ENCODE results near the gene KRTAP3-3. TPM values are rescaled to one million over a fixed set of nuclear protein-coding genes. Genes with fewer than 3 reads are reported as not detected.

KRTAP3-3 gene
- total RNA-seq, 1 donor from 2014 or later, result not detected

DNA sequence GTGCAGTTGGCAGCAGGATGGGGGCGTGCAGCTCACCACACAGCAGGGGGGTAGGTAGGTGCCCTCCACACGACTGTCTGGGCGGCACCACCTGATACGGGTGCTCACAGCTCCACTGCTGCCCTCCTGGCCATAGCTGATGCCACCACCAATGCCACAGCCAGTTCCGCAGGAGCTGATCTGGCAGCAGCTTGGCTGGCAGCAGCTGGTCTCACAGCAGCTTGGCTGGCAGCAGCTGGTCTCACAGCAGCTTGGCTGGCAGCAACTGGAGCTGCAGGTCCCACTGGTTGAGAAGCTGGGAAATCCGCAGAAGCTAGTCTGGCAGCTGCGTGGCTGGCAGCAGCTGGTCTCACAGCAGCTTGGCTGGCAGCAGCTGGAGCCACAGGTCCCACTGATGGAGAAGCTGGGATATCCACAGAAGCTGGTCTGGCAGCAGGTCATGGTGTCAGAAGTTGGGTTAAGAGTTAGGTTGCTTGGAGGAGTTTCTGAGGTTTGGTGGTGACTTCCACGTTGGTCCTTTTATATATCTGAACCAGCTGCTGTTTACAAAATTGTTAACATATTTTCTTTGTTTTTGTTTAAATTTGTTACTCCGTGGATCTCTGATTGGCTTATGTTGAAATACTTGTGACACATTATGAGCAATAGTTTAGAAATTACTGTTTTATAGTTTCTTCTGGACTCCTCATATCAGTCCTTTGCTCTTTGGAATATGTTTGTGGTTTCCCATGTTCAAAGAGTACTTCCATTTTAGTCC is 32.9 kb upstream of the KRTAP3-3 start, which contains the start of gene KRTAP1-5:
TSS of gene KRTAP1-5 (minus strand) at position 494 of the 757 bp plus-strand sequence. CDS start at position 441, 53 bp downstream.
- Mint-ChIP-seq H3K4me3 (no peak within 1 kb of the TSS), H3K36me3 (ENCODE audit: low read depth) (no peaks in the 10 kb centered on the region), H3K27me3 (ENCODE audit: low read depth) (peaks cover 6% of the 10 kb centered on the region), H3K27ac (ENCODE audit: unreplicated experiment) (no peak within 1 kb of the TSS), H3K9me3 (peaks cover 4% of the 10 kb centered on the region), H3K4me1 (no peaks in the 10 kb centered on the region)
- no peak for DNase-seq (ENCODE audit: low read depth, low spot score)
- TF ChIP-seq, protein P1, sequence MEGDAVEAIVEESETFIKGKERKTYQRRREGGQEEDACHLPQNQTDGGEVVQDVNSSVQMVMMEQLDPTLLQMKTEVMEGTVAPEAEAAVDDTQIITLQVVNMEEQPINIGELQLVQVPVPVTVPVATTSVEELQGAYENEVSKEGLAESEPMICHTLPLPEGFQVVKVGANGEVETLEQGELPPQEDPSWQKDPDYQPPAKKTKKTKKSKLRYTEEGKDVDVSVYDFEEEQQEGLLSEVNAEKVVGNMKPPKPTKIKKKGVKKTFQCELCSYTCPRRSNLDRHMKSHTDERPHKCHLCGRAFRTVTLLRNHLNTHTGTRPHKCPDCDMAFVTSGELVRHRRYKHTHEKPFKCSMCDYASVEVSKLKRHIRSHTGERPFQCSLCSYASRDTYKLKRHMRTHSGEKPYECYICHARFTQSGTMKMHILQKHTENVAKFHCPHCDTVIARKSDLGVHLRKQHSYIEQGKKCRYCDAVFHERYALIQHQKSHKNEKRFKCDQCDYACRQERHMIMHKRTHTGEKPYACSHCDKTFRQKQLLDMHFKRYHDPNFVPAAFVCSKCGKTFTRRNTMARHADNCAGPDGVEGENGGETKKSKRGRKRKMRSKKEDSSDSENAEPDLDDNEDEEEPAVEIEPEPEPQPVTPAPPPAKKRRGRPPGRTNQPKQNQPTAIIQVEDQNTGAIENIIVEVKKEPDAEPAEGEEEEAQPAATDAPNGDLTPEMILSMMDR (conservative IDR thresholded peaks at IDR 0.05), result no peak

DNA sequence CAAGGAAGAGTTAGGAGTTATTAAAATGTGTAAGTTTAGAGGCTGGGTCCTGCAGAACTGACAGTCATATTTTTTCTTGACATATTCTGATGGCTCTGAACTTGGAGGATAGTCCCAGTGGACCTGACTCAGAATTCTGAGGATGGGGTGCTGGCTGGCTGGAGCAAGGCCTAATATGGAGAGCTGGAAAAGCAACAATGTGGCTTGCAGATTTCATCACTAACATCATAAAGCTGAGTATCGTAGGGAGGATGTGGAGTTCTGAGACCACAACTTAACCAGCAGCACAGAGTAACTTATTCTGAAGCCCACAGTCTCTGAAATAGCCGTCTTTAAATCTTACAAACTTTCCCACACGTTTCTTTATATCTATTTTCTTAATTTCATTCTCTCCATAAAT is 30.7 kb upstream of the KRTAP3-3 start:
- Mint-ChIP-seq H3K27me3 (ENCODE audit: low read depth) (peaks cover 4% of the 10 kb centered on the region), H3K36me3 (ENCODE audit: low read depth) (no peaks in the 10 kb centered on the region), H3K9me3 (peaks cover 6% of the 10 kb centered on the region), H3K27ac (ENCODE audit: unreplicated experiment) (no peak overlapping the region), H3K4me3 (no peak overlapping the region), H3K4me1 (no peaks in the 10 kb centered on the region)
- DNase-seq (ENCODE audit: low read depth, low spot score), result no peak
- TF ChIP-seq, protein P1 (conservative IDR thresholded peaks at IDR 0.05), result no peak

DNA sequence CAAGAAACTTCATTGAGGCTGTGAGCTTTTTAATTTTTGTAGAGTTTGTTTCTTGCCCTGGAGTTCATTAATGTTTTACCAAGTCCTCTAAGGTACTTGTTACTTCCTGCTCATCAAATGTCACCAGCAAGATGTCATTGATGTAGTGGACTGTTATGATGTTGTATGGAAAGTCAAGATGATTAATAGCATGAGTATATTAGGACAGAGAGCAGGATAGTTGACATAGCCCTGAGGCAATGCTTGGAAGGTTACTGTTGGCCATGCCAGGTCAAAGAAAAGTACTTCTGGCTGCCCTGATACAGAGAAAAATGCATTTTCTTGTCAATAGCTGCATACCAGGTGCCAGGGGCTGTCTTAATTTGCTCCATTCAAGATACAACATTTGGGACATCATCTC is 26.4 kb upstream of the KRTAP3-3 start:
- Mint-ChIP-seq H3K4me3 (no peak overlapping the region), H3K4me1 (peaks cover 5% of the 10 kb centered on the region), H3K27me3 (ENCODE audit: low read depth) (peaks cover 3% of the 10 kb centered on the region), H3K27ac (ENCODE audit: unreplicated experiment) (no peak overlapping the region), H3K36me3 (ENCODE audit: low read depth) (no peaks in the 10 kb centered on the region), H3K9me3 (peaks cover 6% of the 10 kb centered on the region)
- DNase-seq (ENCODE audit: low read depth, low spot score), result no peak
- TF ChIP-seq, protein P1 (conservative IDR thresholded peaks at IDR 0.05), result no peak

DNA sequence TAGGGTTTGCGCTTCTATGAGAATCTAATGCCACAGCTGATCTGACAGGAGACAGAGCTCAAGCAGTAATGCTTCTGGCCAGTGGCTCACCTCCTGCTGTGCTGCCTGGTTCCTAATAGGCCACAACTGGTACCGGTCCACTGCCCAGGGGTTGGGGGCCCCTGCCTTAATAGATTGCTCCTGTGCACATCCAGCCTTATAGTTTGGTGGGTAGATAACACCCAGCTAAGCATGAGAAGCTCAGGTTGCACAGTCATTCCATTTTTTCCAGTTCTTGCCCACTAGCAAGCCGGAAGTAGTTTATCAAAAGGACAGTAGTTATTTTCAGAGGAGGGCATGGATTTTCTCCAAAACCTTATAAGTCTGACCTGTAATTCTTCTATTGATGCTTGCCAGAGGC is 25.5 kb upstream of the KRTAP3-3 start:
- H3K27ac Mint-ChIP-seq (ENCODE audit: unreplicated experiment), result no peak overlapping the region
- H3K9me3 Mint-ChIP-seq, result peaks cover 6% of the 10 kb centered on the region
- no peak overlapping the region for H3K4me3 Mint-ChIP-seq
- peaks cover 5% of the 10 kb centered on the region for H3K4me1 Mint-ChIP-seq
- no peak for DNase-seq (ENCODE audit: low read depth, low spot score)
- TF ChIP-seq, protein P1 (conservative IDR thresholded peaks at IDR 0.05), result no peak
- no peaks in the 10 kb centered on the region for H3K36me3 Mint-ChIP-seq (ENCODE audit: low read depth)
- H3K27me3 Mint-ChIP-seq (ENCODE audit: low read depth), result no peaks in the 10 kb centered on the region

DNA sequence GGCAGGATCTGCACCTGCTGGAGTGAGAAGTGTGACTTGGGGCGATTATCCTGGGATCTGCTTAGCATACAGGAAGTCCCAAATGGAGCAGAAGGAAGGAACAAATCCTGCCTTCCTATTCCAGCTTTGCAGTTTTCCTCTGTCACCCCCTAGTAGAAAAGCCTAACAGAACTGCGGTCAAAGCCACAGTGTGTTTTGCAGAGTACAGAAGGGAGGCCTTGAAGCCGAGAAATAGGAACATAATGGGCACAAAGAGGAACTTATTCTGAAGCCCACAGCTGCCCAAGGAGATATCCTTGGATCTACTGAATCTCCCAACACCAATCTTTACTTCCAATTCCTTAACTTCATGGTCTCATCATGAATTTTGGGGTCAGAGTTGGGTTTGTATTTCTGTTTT is 24.6 kb upstream of the KRTAP3-3 start:
- no peak for DNase-seq (ENCODE audit: low read depth, low spot score)
- H3K27ac Mint-ChIP-seq (ENCODE audit: unreplicated experiment), result no peak overlapping the region
- H3K27me3 Mint-ChIP-seq (ENCODE audit: low read depth), result no peaks in the 10 kb centered on the region
- TF ChIP-seq, protein P1 (conservative IDR thresholded peaks at IDR 0.05), result no peak
- peaks cover 6% of the 10 kb centered on the region for H3K9me3 Mint-ChIP-seq
- no peak overlapping the region for H3K4me3 Mint-ChIP-seq
- H3K36me3 Mint-ChIP-seq (ENCODE audit: low read depth), result no peaks in the 10 kb centered on the region
- peaks cover 5% of the 10 kb centered on the region for H3K4me1 Mint-ChIP-seq

Measured in neural crest cell (in vitro differentiated cells).